SK-N-MC (cell line): ENCODE results near the gene NKAIN2.

ENCODE experiments used
- EZH2 ChIP-seq: fragments of 200-600 bp; sonication (generic); IDR thresholded peaks from one replicate; pipeline ENCODE4 v1.6.1; 2017; ENCODE audit warnings: antibody characterized with exemption
- FOXP2 ChIP-seq: optimal IDR thresholded peaks from 2 replicates; pipeline ENCODE3; 2011; ENCODE audit warnings: mild to moderate bottlenecking, moderate library complexity; ENCODE audit not compliant: insufficient read depth; ENCODE audit errors: extremely low read length, control extremely low read depth
- POLR2AphosphoS5 ChIP-seq: IDR thresholded peaks from 2 replicates; pipeline ENCODE4 v1.6.1; 2012; ENCODE audit warnings: mild to moderate bottlenecking, low read depth, low read length, borderline replicate concordance

DNA sequence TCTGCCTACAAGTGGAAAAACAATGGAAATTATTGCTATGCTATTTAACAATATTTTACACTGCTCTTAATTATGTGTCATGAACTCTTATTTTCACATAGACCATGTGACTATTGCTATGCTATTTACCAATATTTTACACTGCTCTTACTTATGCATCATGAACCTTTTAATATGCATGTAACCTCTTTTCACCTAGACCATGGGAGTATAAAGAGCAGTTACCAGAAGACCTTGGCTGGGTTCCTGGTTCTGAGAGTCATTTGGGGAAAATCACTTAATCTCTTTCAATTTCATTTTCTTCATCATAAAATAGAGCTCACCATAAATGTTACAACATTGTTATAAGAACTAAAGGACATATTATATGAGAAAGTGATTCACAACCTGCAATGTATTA lies 934.8 kb downstream of the NKAIN2 start:
- TF ChIP-seq POLR2AphosphoS5 (no peak), EZH2 (no peak), FOXP2 (no peak)
